HG03342 (cell line): ENCODE measurements around the gene RRAS.

ENCODE experiments used
- ATAC-seq: cut with Tn5 transposase; IDR thresholded peaks from one replicate; pipeline ENCODE4 v1.9.1; 2021; ENCODE audit warnings: mild to moderate bottlenecking, moderate library complexity; ENCODE audit not compliant: unreplicated experiment

RRAS gene

DNA sequence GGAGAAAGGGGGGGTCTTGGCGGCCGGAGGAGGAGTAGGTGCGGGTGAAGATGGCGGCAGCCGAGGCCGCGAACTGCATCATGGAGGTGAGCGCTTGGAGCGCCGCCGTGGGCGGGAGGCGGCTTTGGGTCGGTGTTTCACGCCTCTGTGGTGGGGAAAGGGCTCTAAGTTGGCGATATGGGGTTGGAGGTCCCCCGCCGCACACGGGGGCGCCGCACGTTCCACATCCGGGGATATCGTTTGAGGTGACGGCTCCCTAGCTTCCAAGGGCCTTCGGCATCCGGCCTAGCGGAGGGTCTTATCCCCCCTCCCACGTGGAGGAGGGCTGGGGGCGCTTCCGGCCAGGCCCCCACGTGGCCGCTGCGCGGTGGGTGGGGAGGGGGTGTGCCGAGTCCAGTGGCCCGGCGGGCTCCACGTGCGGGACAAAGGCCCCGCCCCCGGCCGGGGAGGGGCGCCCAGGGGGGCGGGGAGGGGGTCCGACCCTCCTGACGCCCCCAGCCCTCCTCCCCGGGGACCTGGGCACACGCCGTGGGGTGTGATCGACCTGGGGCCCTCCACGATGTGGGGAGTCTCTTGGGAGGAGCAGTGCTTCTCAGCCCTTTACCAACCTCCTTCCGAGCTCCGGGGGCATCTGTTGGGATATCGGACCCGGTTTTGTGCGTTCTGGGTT, 37.4 kb upstream of the RRAS start, which contains the start of gene PRMT1:
TSS of gene PRMT1 (plus strand) at position 41 of the 670 bp plus-strand sequence. CDS start at position 51, 10 bp downstream.
- ATAC-seq = no peak

- peak; percentile 66 for ATAC-seq
These were observed 36.9 kb upstream of the RRAS start for GRCh38 chr19:49676784-49677230.

GRCh38 chr19:49676136-49676783, 36.3 kb upstream of the RRAS start:
- ATAC-seq = no peak

GRCh38 chr19:49672131-49672919, 32.4 kb upstream of the RRAS start:
- ATAC-seq = no peak

- no peak for ATAC-seq
These were observed 29.6 kb upstream of the RRAS start for GRCh38 chr19:49669516-49669915.

DNA sequence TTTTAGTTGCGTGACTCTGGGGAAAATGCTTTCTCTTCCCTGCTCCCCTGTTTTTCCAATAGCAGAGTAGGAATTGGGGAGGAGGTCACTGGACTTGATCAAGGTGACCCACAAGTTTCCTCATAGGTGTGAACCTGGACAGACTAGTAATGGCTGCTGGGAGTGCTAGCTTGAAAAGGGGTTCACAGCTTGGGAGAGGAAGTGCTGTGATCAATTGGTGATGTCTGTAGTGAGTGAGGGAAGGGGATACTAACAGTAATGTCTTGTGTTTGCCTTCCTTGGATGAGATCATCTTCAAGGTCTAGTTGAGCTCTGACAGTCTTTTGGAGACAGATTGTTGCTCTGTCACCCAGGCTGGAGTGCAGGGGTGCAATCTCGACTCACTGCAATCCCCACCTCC, 27.5 kb upstream of the RRAS start:
- ATAC-seq = no peak

DNA sequence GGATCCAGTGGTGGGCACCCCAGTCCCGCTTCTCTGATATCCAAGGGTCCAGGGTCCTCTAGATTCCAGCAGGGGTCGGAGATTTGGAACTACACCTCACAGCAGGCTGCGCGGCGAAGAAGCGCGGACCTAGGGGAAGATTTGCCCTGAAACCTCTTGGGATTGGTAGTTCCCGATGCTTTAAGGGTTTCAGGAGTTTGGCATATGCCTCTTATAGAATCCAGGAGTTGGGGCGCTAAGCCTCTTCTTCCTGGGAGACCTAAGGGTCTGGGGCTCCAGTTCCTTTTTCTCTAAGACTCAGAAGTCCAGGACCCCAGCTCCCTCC, 26.1 kb upstream of the RRAS start:
- ATAC-seq = no peak

DNA sequence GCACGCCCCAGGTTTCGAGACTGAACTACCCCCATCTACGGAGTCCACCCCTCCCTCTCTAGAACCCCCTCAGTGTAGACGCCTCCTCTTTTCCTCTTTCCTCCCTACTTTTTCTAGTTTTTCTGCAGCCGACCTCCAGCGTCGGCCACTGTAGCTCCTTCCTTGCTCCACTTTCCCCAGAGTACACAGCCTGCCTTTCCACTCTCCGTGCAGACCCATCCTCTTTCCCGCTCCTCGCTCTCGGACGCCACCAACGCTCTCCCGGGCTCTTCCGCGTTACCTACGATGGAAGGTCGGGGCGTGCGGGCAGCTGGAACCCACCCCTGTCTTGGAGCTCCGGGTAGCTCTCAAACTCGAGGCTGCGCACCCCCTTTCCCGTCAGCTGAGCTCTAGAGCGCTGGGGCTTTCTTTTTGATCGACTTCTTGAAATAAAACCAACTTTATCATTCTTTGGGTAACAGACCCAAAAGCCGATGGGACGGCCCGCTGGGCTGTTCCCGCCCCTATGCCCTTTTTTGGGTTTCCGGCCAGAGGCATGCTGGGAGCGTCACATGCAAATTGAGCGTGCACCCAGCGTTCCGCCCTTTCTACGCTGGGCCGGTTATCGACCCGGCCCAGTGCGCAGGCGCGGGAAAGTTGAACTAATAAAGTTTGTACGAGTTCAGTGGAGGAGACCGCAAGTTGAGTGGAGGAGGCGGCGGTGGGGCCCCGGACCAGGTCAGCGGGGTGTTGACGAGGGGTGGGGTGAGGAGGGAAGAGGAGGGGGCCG, 25.6 kb upstream of the RRAS start, which contains the start of the genes BCL2L12 and IRF3:
TSS of gene BCL2L12 (plus strand) at position 583 of the 769 bp plus-strand sequence. CDS start 760 bp downstream, outside the sequence.
TSS of gene IRF3 (minus strand) at position 507 of the 769 bp plus-strand sequence. CDS start 1,019 bp downstream, outside the sequence.
- peak; percentile 74 for ATAC-seq

DNA sequence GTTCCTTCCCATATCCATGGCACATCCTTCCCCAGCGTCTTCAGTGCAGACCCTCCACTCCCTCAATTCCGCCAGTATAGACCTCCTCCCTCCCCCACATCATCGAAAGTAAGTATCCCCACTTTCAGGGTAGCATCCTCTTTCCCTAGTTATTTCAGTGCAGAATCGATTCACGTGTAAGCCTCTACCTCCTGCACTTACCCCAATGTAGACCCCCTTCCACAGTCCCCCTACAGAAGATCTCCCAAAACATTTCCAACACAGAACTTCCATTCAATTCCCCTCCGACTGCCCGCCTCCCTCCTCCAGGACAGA, 25.1 kb upstream of the RRAS start:
- no peak for ATAC-seq

DNA sequence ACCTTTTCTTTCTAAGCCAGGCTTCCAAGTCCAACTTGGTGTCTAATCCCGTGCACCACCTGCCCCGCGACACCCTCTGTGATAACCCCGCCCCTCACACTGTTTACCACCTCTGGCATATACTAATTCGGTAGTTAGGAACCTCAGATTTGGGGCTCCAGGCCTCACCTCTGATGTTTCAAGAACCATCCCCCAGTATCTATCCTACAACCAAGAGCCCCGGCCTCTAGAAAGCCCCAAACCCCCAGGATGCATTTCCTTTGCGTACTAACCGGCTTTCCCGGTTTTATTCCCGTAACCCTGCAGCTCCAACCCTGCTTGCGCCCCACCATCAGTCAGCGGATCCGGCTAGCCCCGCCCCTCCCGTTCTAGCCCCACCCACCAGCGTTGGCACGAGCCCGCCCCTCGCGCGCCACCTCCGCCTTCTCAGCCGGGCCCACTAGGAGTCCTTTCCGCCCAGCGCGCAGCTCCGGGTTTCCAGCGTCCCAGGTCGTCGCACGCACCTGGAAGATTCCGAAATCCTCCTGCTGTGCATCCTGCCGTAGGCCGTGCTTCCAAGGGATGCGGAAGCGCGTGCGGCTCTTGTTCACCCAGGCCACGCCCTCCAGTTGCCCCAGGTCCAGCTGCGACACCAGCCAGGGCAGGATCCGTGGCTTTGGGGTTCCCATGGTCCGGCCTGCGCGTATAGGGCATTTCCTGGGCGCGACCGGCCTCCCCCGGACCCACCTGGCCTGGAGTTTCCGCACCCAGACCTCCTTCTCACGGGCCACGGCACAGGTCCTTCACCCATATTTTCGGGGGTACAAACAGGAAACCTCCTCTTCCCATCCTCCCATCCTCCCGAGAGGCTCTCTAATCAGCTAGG, 24.5 kb upstream of the RRAS start:
- no peak for ATAC-seq

GRCh38 chr19:49663224-49663623, 23.3 kb upstream of the RRAS start:
- no peak for ATAC-seq

GRCh38 chr19:49662011-49662410, 22.1 kb upstream of the RRAS start:
- no peak for ATAC-seq

- ATAC-seq = no peak
These were observed 20.5 kb upstream of the RRAS start for GRCh38 chr19:49660338-49660961.

DNA sequence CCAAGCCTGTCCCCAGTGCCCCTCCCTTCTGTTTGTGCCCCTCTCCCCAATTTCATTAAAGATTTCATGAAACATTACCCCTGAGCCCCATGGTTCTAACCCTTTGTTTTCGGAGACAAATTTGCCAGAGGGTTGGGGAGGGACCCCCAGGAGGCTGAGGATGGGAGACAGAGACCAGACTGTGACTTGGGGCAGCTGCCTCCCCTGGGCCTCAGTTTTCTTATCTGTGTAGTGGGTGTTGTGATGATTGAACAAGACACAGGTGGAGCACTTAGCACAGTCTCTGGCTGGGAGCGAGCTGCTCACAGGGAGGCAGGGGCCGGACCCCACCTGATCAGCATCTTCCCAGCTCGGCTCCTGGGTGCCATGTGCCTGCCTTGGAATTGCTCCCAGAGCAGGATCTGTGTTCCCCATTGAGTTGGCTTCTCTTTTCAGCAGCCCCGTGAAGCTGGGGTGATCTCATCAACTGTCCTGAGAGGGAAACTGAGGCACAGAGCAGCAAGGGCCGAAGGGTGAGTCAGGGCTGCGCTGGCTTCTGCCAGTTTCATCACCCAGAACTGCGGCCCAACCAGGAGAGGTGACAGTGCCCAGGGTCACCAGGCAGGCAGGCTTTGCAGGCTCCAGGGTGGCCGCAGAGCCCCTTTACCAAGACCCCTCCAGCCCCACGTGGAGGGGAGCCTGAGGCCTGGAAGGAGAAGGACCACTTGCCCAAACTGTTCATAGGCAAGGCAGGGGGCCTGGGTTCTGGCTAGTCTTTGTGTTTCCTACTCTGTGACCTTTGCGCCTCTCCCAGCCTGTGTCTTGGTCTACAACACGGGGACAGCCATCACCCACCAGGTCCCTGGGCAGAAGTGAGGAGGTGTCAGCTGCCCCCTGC, 18.9 kb upstream of the RRAS start:
- no peak for ATAC-seq

DNA sequence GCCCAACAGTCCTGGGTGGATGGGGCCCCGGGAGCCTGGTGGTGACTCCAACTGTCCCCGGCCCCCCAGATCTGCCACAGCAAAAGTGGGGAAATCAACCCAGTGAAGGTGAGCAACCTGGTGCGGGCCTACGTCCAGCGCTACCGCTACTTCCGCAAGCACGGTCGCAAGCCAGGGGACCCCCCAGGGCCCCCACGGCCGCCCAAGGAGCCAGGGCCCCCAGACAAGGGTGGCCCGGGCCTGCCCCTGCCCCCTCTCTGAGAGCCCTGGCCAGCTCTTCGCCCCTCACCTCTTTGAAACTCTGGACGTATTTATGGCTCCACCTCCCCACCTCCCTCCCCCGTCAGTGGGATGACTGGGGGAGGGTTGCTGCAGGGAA, 18.2 kb upstream of the RRAS start:
- no peak for ATAC-seq

GRCh38 chr19:49657493-49658138, 17.7 kb upstream of the RRAS start:
- ATAC-seq = no peak

DNA sequence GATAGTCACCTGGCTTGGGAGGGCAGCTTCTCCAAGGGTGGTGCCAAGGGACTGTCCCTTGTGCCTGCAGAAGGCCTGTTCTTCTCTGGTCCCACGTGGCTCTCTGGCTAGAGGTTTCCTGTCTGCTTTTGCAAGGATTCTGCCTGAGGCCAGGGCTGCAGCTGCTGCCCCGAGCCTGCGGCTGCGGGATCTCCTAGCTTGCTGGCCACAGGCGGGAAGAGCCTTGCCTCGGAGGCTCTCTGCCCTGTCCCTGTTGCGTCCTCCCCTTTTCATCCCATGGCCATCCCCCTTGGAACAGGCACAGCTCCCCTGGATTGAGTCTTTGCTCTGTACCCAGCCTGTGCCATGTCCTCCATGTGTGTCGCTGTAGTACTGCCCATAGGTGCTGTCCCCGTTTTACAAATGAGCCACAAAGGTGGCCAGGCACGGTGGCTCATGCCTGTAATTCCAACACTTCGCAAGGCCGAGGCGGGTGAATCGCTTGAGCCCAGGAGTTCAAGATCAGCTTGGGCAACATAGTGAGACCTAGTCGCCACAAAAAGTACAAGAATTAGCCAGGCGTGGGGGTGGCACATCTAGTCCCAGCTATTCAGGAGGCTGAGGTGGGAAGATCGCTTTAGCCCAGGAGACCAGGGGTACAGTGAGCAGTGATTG, 16.6 kb upstream of the RRAS start:
- ATAC-seq = no peak
